Fibroblast of lung (primary cell): ENCODE data around the gene BAG5. TPM values are rescaled to one million over a fixed set of nuclear protein-coding genes. Genes with fewer than 3 reads are reported as not detected.

ENCODE experiments used
- DNase-seq, 2 donors: peaks; one replicate each; pipeline versions ENCODE4 v3.0.0 to v3.0.0-alpha.2; 2010; ENCODE audit warnings: low read depth in 2 of 2
- H2AFZ ChIP-seq: 2 replicates; pipeline ENCODE4 v1.5.1; 2012; ENCODE audit warnings: low read length, control low read depth, inconsistent platforms
- H3K27ac ChIP-seq: 2 replicates; pipeline ENCODE4 v1.5.1; 2011; ENCODE audit warnings: low read length, control low read depth; ENCODE audit not compliant: insufficient read depth
- H3K27me3 ChIP-seq: 2 replicates; pipeline ENCODE4 v1.5.1; 2011; ENCODE audit warnings: mild to moderate bottlenecking, low read length; ENCODE audit not compliant: control insufficient read depth, insufficient read depth
- H3K36me3 ChIP-seq: 2 replicates; pipeline ENCODE4 v1.5.1; 2011; ENCODE audit warnings: low read length; ENCODE audit not compliant: control insufficient read depth, insufficient read depth
- H3K4me1 ChIP-seq: 2 replicates; pipeline ENCODE4 v1.5.1; 2011; ENCODE audit warnings: low read length; ENCODE audit not compliant: control insufficient read depth, insufficient read depth; ENCODE audit errors: extremely low read depth
- H3K4me2 ChIP-seq: 2 replicates; pipeline ENCODE4 v1.5.1; 2011; ENCODE audit warnings: low read length, control low read depth; ENCODE audit not compliant: insufficient read depth; ENCODE audit errors: extremely low read depth
- H3K4me3 ChIP-seq, 4 experiments: fragments of 200-600 bp in 1 of 4; sonication (generic) in 1 of 4; replicated peaks in 1 of 4; 2 replicates each; pipeline ENCODE4 v1.5.1; 2011 to 2016; ENCODE audit warnings: low read length in 4 of 4, low read depth in 3 of 4, mild to moderate bottlenecking in 3 of 4, control low read depth in 2 of 4, inconsistent platforms in 1 of 4, mixed read lengths in 1 of 4; ENCODE audit not compliant: insufficient read depth in 1 of 4; ENCODE audit errors: control extremely low read depth in 1 of 4
- H3K79me2 ChIP-seq: 2 replicates; pipeline ENCODE4 v1.5.1; 2012; ENCODE audit warnings: mild to moderate bottlenecking, low read length, inconsistent platforms; ENCODE audit not compliant: control insufficient read depth, insufficient read depth
- H3K9ac ChIP-seq: 2 replicates; pipeline ENCODE4 v1.5.1; 2011; ENCODE audit warnings: mild to moderate bottlenecking, low read length, control low read depth; ENCODE audit not compliant: insufficient read depth
- H3K9me3 ChIP-seq: 2 replicates; pipeline ENCODE4 v1.5.1; 2012; ENCODE audit warnings: low read depth, low read length; ENCODE audit not compliant: control insufficient read depth, insufficient read depth
- H4K20me1 ChIP-seq: 2 replicates; pipeline ENCODE4 v1.5.1; 2011; ENCODE audit warnings: low read length; ENCODE audit not compliant: control insufficient read depth, insufficient read depth; ENCODE audit errors: extremely low read depth
- CTCF ChIP-seq, 2 donors: IDR thresholded peaks in 1 of 2; conservative IDR thresholded peaks in 1 of 2; 1 replicate in 1 of 2; 2 replicates in 1 of 2; pipeline ENCODE4 v1.5.1; 2011 to 2012; ENCODE audit warnings: low read length in 2 of 2, control low read depth in 1 of 2, inconsistent platforms in 1 of 2, low read depth in 1 of 2, mild to moderate bottlenecking in 1 of 2
- EZH2 ChIP-seq: IDR thresholded peaks from 2 replicates; pipeline ENCODE4 v1.5.1; 2012; ENCODE audit warnings: low read length, control low read depth, mild to moderate bottlenecking; ENCODE audit errors: missing control alignments
- polyA plus RNA-seq, 2 donors: library from polyadenylated mRNA; depleted of rRNA in 1 of 2; stranded (reverse) in 1 of 2; unstranded in 1 of 2; fragments of >200 nt; gene quantifications; 2 replicates each; pipeline ENCODE4 v1.2.1, GENCODE V29; 2011 to 2012; ENCODE audit warnings: missing spikeins in 1 of 2
- total RNA-seq: library from RNA; depleted of rRNA; stranded (reverse); fragments of >200 nt; gene quantifications from 2 replicates; pipeline ENCODE4 v1.2.1, GENCODE V29; 2014

BAG5 gene
- total and polyA plus RNA-seq, 2 donors (not counting 1 experiment from before 2014, with no cell fraction given): 14.9 to 25.8 TPM

- H3K36me3 ChIP-seq: no peaks in the 10 kb centered on the region
- no peak for DNase-seq
- no peak overlapping the region for H3K9ac ChIP-seq
- H3K4me3 ChIP-seq: no peak overlapping the region
- H3K4me2 ChIP-seq: peak overlapping the region; percentile 66
- H3K27me3 ChIP-seq: no peaks in the 10 kb centered on the region
- H4K20me1 ChIP-seq: no peaks in the 10 kb centered on the region
- no peak for TF ChIP-seq EZH2
- no peak for TF ChIP-seq CTCF (conservative IDR thresholded peaks at IDR 0.05 in 1 of 2, IDR thresholded peaks at IDR 0.05 in 1 of 2; ENCODE audit: low read depth in 1 of 2, low read length in 2 of 2)
- H3K4me1 ChIP-seq: peaks cover 10% of the 10 kb centered on the region
- no peak overlapping the region for H3K27ac ChIP-seq
- H3K9me3 ChIP-seq: no peaks in the 10 kb centered on the region
- H3K79me2 ChIP-seq: no peaks in the 10 kb centered on the region
- no peak overlapping the region for H2AFZ ChIP-seq
Measured at GRCh38 chr14:103607822-103608221, 45.4 kb upstream of the BAG5 start.

GRCh38 chr14:103606963-103607668 lies 44.7 kb upstream of the BAG5 start:
- H3K36me3 ChIP-seq: no peaks in the 10 kb centered on the region
- DNase-seq: peak; percentile 93 to 96
- TF ChIP-seq EZH2 (no peak), CTCF (conservative IDR thresholded peaks at IDR 0.05 in 1 of 2, IDR thresholded peaks at IDR 0.05 in 1 of 2; ENCODE audit: low read depth in 1 of 2, low read length in 2 of 2) (peak; percentile 22 to 39)
- no peak overlapping the region for H3K27ac ChIP-seq
- no peaks in the 10 kb centered on the region for H3K27me3 ChIP-seq
- H3K9me3 ChIP-seq: no peaks in the 10 kb centered on the region
- no peaks in the 10 kb centered on the region for H4K20me1 ChIP-seq
- no peak overlapping the region for H3K9ac ChIP-seq
- peak overlapping the region; percentile 32 for H2AFZ ChIP-seq
- peak overlapping the region; percentile 66 for H3K4me2 ChIP-seq
- H3K4me3 ChIP-seq: peak overlapping the region in 2 of 4 experiments; percentile 9 to 22
- H3K79me2 ChIP-seq: no peaks in the 10 kb centered on the region
- H3K4me1 ChIP-seq: peaks cover 10% of the 10 kb centered on the region

- DNase-seq: no peak
- Histone ChIP-seq H3K4me2 (no peak overlapping the region), H3K27me3 (no peaks in the 10 kb centered on the region), H4K20me1 (no peaks in the 10 kb centered on the region), H3K36me3 (no peaks in the 10 kb centered on the region), H3K27ac (no peak overlapping the region), H3K9me3 (no peaks in the 10 kb centered on the region), H2AFZ (no peak overlapping the region), H3K4me3 (no peak overlapping the region), H3K4me1 (peaks cover 10% of the 10 kb centered on the region), H3K9ac (no peak overlapping the region), H3K79me2 (no peaks in the 10 kb centered on the region)
- TF ChIP-seq EZH2: no peak
- TF ChIP-seq CTCF (conservative IDR thresholded peaks at IDR 0.05 in 1 of 2, IDR thresholded peaks at IDR 0.05 in 1 of 2; ENCODE audit: low read depth in 1 of 2, low read length in 2 of 2): no peak
Measured at GRCh38 chr14:103604620-103605019, 42.2 kb upstream of the BAG5 start.
